Chondrocyte (in vitro differentiated cells): ENCODE measurements around the gene HERPUD1. TPM values are rescaled to one million over a fixed set of nuclear protein-coding genes. Genes with fewer than 3 reads are reported as not detected.
"Not testable (repeated sequence)": the region's sequence is repeated elsewhere in the genome, so short reads cannot be mapped to it uniquely, and the experiment has no call there.

Experiments used
- DNase-seq: peaks from one replicate; pipeline ENCODE4 v3.0.0; 2021; ENCODE audit warnings: mixed read lengths, low spot score
- H3K27ac Mint-ChIP-seq: one replicate; pipeline ENCODE4 v1.8.0; 2021; ENCODE audit warnings: mild to moderate bottlenecking, moderate library complexity, mixed read lengths; ENCODE audit not compliant: unreplicated experiment
- H3K27me3 Mint-ChIP-seq: 2 replicates; pipeline ENCODE4 v1.8.0; 2021; ENCODE audit warnings: low read depth, mixed read lengths
- H3K36me3 Mint-ChIP-seq: 2 replicates; pipeline ENCODE4 v1.8.0; 2021; ENCODE audit warnings: low read depth, mixed read lengths
- H3K4me1 Mint-ChIP-seq: 2 replicates; pipeline ENCODE4 v1.8.0; 2021; ENCODE audit warnings: low read depth, mild to moderate bottlenecking, mixed read lengths
- H3K4me3 Mint-ChIP-seq: one replicate; pipeline ENCODE4 v1.8.0; 2021; ENCODE audit warnings: mild to moderate bottlenecking, moderate library complexity, mixed read lengths; ENCODE audit not compliant: unreplicated experiment
- H3K9me3 Mint-ChIP-seq: 2 replicates; pipeline ENCODE4 v1.8.0; 2021; ENCODE audit warnings: low read depth, mixed read lengths
- CTCF ChIP-seq: fragments of 200-600 bp; sonication (generic); IDR thresholded peaks from 2 replicates; pipeline ENCODE4 v1.5.0; 2021; ENCODE audit warnings: antibody characterized with exemption, mild to moderate bottlenecking, moderate library complexity
- total RNA-seq: library from RNA; stranded (reverse); gene quantifications from 3 replicates; pipeline ENCODE4 v1.2.1, GENCODE V29; 2021

The HERPUD1 gene
- total RNA-seq, 1 donor from 2014 or later = 236 TPM

- no peak for TF ChIP-seq CTCF
- Mint-ChIP-seq H3K4me3 (no peak overlapping the region), H3K27ac (no peak overlapping the region), H3K27me3 (peaks cover 6% of the 10 kb centered on the region), H3K36me3 (peaks cover 1% of the 10 kb centered on the region), H3K9me3 (no peaks in the 10 kb centered on the region), H3K4me1 (no peaks in the 10 kb centered on the region)
- DNase-seq = no peak
These were observed 41.4 kb downstream of the HERPUD1 start for GRCh38 chr16:56973294-56973689.

GRCh38 chr16:56973899-56974298 is 42.0 kb downstream of the HERPUD1 start:
- not testable (repeated sequence) for H3K4me1 Mint-ChIP-seq, H3K4me3 Mint-ChIP-seq, H3K36me3 Mint-ChIP-seq, DNase-seq, H3K9me3 Mint-ChIP-seq, H3K27me3 Mint-ChIP-seq, H3K27ac Mint-ChIP-seq

- no peak for DNase-seq
- Mint-ChIP-seq H3K27ac (no peak overlapping the region), H3K4me3 (no peak overlapping the region), H3K36me3 (peaks cover 1% of the 10 kb centered on the region), H3K4me1 (no peaks in the 10 kb centered on the region), H3K27me3 (peaks cover 6% of the 10 kb centered on the region), H3K9me3 (no peaks in the 10 kb centered on the region)
- TF ChIP-seq CTCF = no peak
These were observed 42.8 kb downstream of the HERPUD1 start for GRCh38 chr16:56974549-56975300.

GRCh38 chr16:56975714-56976113 is 43.8 kb downstream of the HERPUD1 start:
- no peak for DNase-seq
- peaks cover 1% of the 10 kb centered on the region for H3K36me3 Mint-ChIP-seq
- H3K9me3 Mint-ChIP-seq = no peaks in the 10 kb centered on the region
- no peak overlapping the region for H3K4me3 Mint-ChIP-seq
- no peak for TF ChIP-seq CTCF
- H3K4me1 Mint-ChIP-seq = no peaks in the 10 kb centered on the region
- no peak overlapping the region for H3K27ac Mint-ChIP-seq
- peaks cover 6% of the 10 kb centered on the region for H3K27me3 Mint-ChIP-seq

- Mint-ChIP-seq H3K36me3 (peaks cover 1% of the 10 kb centered on the region), H3K4me1 (no peaks in the 10 kb centered on the region), H3K27ac (no peak overlapping the region), H3K9me3 (no peaks in the 10 kb centered on the region), H3K4me3 (no peak overlapping the region), H3K27me3 (peaks cover 4% of the 10 kb centered on the region)
- no peak for TF ChIP-seq CTCF
- DNase-seq = no peak
These were observed 45.3 kb downstream of the HERPUD1 start for GRCh38 chr16:56977216-56977615.
